ENCODE results near the gene WWOX. TPM values are rescaled to one million over a fixed set of nuclear protein-coding genes. Genes with fewer than 3 reads are reported as not detected.

WWOX gene
- total RNA-seq, 1 experiment from 2014 or later = 15.6 TPM

DNA sequence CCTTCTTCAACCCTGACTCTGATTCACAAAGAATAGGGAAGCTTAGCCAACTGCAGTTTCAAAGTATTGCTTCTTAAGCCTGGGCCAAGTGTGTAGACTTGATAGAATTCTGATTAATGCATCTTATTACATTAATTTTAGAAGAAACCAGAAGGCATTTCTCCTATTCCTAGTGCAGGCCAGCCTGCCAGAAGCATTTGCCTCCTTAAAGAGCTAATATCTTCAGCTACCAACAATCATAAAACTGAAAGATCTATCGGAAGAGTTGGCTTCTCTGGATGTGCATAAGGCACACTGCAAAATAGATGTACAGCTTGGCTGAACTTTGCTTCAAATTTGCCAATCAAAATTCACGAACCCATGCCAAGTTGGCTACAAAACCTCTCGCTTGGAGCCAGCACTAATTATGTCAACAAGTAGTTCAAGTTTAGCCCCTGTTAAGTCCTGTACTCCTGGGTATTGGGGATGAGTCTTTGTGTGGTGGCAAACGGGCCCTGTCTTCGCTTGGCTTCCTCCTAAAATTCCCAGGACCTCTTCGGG lies 717.8 kb downstream of the WWOX start:
- H4K8ac ChIP-seq (replicated peaks; ENCODE audit: insufficient read length, low read depth, low read length) = no peak overlapping the region
- H3K23me2 ChIP-seq (ENCODE audit: insufficient read length, low read depth, low read length, poor library complexity, severe bottlenecking) = no peaks in the 10 kb centered on the region
- DNase-seq = no peak
- no peak overlapping the region for H3K23ac ChIP-seq (ENCODE audit: insufficient read length, low read depth, low read length)
- no peak overlapping the region for H3K9ac ChIP-seq (ENCODE audit: extremely low read depth, insufficient read length, low read length)
- Mint-ChIP-seq H3K9me3 (no peaks in the 10 kb centered on the region; a peak in 1 of 5 replicates), H3K4me3 (no peak overlapping the region), H3K4me1 (no peaks in the 10 kb centered on the region), H3K27ac (peak overlapping the region in 1 of 3 experiments; percentile 6; a peak in 1 of 7 replicates), H3K27me3 (ENCODE audit: low read depth) (no peaks in the 10 kb centered on the region; the same call in 1 of the 2 replicates), H3K36me3 (ENCODE audit: insufficient read depth in 1 of 3, low read depth in 3 of 3) (no peaks in the 10 kb centered on the region)
- H4K5ac ChIP-seq (ENCODE audit: insufficient read length, low read depth, low read length) = no peak overlapping the region
- H3K18ac ChIP-seq (ENCODE audit: insufficient read length, low read depth, low read length) = no peak overlapping the region
- TF ChIP-seq, protein P1, sequence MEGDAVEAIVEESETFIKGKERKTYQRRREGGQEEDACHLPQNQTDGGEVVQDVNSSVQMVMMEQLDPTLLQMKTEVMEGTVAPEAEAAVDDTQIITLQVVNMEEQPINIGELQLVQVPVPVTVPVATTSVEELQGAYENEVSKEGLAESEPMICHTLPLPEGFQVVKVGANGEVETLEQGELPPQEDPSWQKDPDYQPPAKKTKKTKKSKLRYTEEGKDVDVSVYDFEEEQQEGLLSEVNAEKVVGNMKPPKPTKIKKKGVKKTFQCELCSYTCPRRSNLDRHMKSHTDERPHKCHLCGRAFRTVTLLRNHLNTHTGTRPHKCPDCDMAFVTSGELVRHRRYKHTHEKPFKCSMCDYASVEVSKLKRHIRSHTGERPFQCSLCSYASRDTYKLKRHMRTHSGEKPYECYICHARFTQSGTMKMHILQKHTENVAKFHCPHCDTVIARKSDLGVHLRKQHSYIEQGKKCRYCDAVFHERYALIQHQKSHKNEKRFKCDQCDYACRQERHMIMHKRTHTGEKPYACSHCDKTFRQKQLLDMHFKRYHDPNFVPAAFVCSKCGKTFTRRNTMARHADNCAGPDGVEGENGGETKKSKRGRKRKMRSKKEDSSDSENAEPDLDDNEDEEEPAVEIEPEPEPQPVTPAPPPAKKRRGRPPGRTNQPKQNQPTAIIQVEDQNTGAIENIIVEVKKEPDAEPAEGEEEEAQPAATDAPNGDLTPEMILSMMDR (conservative IDR thresholded peaks at IDR 0.05) = no peak
- no peak overlapping the region for H3K56ac ChIP-seq (ENCODE audit: insufficient read length, low read depth, low read length)
- H3K27ac ChIP-seq (ENCODE audit: insufficient read length, low read depth, low read length) = no peak overlapping the region
- H3K4ac ChIP-seq (ENCODE audit: low read depth, low read length) = no peak overlapping the region
- no peak overlapping the region for H2BK15ac ChIP-seq (ENCODE audit: low read depth, low read length)
- no peak overlapping the region for H3K4me2 ChIP-seq (ENCODE audit: insufficient read depth, insufficient read length, low read length)
- H2BK5ac ChIP-seq (ENCODE audit: insufficient read length, low read length) = no peak overlapping the region
- no peak overlapping the region for H2AK5ac ChIP-seq (ENCODE audit: insufficient read length, low read length)
- H3K79me1 ChIP-seq (ENCODE audit: insufficient read depth, low read depth, low read length, poor library complexity, severe bottlenecking) = no peaks in the 10 kb centered on the region
- H3K27me3 ChIP-seq (ENCODE audit: insufficient read depth, low read length) = no peaks in the 10 kb centered on the region
- no peak overlapping the region for H4K91ac ChIP-seq (ENCODE audit: insufficient read length, low read depth, low read length)
- no peak overlapping the region for H3T11ph ChIP-seq (ENCODE audit: low read length)
- no peaks in the 10 kb centered on the region for H3K9me3 ChIP-seq (ENCODE audit: control insufficient read depth, low read depth, low read length)
- no CpG with 5 or more reads among the region's 6 CpGs for WGBS (ENCODE audit: extremely low coverage, insufficient read length, low lambda C conversion rate)
- H2AFZ ChIP-seq (ENCODE audit: low read length) = no peak overlapping the region
- H4K20me1 ChIP-seq (ENCODE audit: control insufficient read depth, insufficient read depth, insufficient read length) = no peaks in the 10 kb centered on the region
- no peak overlapping the region for H2BK120ac ChIP-seq (ENCODE audit: low read depth, low read length, poor library complexity, severe bottlenecking)
- H2BK12ac ChIP-seq (ENCODE audit: insufficient read length, low read depth, low read length) = no peak overlapping the region
- no peaks in the 10 kb centered on the region for H3K4me1 ChIP-seq (ENCODE audit: insufficient read depth, low read length)
- H2BK20ac ChIP-seq (ENCODE audit: low read depth, low read length, poor library complexity, severe bottlenecking) = no peak overlapping the region
- H3K79me2 ChIP-seq (ENCODE audit: insufficient read depth, low read length) = no peaks in the 10 kb centered on the region
- H3K14ac ChIP-seq (ENCODE audit: insufficient read depth, low read length) = no peak overlapping the region
